8988T (cell line): ENCODE results near the gene ITPKB.
"Not testable (repeated sequence)": the region's sequence is repeated elsewhere in the genome, so short reads cannot be mapped to it uniquely, and the experiment has no call there.

ENCODE experiments used
- DNase-seq: peaks from one replicate; pipeline ENCODE4 v3.0.0; 2011

ITPKB gene

DNA sequence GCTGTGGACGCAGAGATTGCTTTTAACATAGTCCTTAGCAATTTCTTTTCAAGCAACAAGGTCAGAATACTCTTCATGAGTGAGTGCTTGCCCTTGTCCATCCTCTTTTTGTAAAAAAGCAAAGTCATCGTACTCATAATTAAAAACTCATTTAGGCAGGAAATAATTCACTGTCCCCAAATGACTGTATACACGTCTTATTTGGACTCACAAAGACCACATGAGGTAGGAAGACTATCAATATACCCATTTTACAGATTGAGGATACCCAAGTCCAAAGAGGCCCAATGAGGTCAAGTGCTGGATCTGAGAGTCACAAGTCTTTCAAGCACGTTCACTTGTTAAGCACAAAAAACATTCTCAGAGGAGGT is 13.2 kb downstream of the ITPKB start:
- DNase-seq = no peak

DNA sequence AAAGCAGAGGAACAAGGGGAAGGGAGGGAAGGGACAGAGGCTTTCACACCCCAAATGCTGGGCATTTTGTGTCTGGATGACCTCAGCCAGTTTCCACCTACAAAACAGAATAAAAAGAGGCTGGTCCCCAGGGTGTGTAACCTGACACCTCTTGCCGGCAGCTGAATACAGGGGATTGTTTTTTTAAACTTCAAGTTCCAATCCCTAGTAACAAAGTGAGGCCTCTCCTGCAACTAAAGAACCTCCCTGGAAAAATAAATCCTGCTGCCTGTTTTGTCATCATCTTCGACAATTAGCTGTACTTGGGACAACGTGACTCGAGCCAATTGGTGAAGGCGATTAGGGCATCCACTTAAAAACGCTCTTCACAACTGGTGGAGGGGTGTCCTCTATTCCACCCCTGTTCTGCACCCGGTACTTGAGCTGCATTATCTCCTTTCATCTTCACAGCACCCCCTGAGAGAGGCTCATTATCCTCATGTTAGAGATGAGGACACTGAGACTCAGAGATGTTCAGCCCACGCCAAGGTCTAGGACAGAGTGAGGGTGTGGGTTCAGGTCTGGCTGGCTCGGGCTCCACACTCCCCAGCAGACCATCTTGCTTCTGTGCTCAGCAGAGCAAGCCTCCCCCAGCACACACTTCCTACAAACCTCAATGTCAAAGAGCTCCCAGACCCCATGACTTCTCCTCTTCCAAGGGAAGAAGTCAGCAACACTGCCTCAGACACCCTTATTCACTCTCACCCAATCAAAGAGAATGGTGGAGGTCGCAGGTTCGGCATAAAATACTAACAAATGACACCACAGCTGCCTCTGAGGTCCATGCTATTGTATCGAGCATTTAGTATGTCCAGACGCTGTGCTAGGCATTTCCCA is 15.2 kb downstream of the ITPKB start:
- no peak for DNase-seq

DNA sequence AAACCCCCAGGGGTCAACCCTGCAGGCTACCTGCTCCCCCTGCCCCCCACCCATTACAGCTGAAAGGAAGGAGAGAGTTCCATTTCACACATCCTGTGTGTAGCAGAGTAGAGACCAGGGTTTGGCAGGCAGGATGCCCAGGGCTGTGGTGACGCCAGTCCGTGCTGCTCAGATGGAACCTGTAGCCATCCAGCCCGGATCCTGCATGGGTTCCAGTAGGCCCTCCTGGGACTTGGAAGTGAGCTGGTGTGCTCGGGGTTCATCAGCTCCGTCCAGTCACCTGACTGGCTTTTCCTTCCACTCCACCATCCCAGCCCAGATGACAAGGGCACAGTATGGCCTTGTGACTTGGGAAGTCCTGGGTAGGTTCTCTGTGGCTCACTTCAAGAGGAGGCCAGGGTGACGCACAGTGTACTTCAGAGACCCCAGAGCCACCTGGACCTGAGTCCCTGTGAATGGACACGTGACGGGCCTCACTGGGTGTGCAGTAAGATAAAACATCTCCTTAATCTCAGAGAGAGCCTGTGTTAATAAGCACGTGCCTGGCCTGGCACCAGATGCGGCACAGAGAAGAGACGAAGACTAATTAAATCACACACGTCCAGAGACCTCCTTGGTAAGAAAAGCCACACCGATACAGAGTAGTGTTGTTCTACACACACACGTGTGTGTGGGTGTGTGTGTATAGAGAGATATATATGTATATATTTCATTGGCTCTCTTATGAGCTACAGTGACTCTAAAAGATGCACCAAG is 16.0 kb downstream of the ITPKB start:
- no peak for DNase-seq

DNA sequence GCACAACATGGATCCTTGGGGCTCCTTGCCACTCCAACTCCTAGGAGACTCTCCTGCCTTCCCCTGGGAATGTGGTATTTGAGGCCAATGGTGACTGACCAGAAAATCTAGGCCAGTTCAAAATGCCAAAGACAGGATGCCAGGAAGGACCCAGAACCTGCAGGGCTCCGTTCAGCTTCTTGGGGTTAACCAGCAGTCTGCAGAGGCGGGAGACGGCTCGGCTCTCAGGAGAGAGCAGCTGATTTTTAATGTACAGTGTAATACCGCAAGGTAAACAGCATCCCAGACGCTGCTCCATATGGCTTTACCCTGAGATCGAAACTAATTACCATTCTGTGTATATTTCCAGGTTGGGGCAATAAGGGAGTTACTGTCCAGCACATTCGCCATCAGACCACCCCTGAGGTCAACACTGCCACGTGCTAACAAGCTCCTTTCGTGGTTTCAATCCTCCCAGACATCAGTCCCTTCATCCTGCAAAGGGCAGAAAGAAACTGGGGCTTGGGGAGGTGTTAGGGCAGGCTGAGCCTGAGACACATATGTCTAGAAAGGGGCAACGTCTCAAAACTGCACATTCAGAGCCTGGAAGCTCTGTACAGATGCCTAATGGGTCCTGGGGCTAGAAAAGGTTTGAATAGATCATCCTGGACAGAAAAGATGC is 16.7 kb downstream of the ITPKB start:
- DNase-seq = no peak

DNA sequence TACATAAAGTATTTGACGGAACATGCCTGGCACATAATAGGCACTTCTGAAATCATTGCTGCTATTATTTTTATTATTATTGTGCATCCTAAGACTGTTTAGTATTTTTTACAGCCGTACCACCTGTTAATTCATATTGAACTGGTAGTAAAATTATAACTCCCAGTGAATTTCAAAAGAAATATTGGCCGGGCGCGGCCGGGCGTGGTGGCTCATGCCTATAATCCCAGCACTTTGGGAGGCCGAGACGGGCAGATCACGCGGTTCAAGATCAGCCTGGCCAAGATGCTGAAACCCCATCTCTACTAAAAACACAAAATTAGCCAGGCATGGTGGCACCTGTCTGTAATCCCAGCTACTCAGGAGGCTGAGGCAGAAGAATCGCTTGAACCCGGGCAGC is 18.5 kb downstream of the ITPKB start:
- DNase-seq = not testable (repeated sequence)

DNA sequence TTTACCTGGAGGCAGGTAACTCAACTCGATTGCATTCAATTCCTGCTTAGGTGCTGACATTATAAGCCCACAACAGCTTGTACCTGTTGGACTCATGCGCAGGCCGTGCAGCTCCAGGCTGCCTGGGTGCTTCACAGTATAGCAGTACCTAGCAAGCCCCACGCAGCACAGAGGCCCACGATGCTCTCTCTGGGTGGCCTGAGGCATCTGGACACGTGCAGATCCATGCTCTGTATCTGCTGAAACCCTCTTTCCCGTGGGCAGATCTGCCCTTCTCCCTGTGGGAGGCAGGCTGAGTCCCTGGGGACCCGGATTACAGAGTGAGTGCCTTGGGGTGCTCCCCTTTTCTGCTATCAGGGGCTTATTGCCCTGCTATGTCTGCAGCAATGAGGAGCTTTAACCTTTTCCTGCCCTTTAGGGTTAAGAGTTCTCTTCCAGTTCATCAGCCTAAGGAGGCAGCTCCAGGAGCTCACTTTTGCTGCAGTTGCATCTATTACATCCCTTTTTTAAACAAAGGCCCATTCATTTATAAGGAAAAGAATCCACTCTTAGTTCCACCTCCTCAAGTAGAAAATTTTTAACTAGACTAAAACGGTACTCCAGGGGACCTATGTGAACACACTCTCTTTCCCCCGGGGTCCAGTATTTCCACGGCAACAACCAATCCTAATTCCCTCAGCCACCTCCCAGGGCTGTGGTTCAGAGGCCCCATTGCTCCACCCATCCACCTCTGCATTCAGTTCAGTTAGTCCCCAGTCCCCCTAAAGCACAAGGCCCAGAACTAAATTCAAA is 19.3 kb downstream of the ITPKB start:
- DNase-seq = no peak

DNA sequence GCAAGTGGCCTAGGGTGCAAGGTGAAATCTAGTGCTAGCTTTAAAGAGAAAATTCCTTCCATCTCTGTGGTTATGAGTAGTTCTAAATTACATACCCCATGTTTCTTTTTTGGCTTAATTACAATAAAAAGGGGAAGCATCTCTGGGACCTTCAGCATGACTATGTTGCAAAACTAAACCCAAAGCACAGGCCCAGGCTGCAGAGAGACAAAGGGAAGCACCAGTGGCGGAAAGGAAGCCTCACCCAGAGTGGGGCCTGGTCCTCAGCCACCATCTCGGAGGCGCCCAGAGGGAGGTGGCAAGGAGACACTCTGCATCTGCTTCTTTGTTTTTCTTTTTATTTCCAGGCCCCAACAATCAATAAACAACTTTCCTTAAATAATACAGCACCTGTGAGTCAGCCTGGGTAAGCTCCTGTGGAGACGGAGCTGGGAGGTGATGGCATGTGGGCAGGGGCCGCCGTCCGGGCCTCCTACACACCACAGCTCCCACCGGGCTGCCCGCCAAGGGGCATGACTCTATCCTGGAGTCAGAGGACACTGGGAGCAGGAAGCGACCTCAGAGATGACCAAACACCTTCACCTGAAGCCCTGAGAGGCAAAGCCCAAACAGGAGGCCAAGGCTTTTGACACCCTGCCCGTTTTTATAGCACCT is 21.7 kb downstream of the ITPKB start:
- DNase-seq = no peak

DNA sequence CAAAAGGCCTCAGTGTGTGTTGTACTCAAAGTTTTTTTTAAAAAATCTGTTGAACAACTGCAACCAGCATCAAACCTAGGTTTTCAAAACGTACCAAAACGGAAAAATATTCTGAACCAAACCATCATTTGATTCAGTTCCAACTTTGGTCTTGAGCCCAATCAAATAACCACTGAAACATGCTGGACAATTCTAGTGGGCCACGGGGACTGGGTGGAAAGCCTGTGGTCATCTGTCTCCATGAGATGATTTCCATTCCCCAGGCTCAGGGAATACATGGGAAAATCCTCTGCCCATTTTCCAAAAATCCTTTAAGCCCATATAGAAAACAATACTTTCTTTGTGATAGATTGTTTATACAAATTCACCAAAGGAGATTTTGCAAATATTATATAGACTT is 22.5 kb downstream of the ITPKB start:
- DNase-seq = no peak

DNA sequence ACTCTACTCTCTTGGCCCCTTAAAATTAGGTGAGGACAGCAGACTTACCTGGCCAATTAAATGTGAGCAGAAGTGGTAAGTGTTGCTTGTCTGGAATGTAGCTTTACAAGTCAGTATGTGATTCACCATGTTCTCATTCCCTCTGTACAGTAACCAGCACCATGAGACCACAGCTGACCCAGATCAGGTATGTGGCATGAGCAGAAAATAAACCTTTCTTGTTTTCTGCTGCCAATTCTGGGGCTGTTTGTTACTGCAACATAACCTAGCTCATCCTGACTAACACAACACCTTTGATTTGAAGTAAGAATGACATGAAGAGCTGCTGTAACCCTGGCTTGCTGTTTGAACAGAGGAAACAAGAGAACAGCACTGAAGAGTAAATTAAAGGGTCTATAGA is 24.9 kb downstream of the ITPKB start:
- DNase-seq = no peak

DNA sequence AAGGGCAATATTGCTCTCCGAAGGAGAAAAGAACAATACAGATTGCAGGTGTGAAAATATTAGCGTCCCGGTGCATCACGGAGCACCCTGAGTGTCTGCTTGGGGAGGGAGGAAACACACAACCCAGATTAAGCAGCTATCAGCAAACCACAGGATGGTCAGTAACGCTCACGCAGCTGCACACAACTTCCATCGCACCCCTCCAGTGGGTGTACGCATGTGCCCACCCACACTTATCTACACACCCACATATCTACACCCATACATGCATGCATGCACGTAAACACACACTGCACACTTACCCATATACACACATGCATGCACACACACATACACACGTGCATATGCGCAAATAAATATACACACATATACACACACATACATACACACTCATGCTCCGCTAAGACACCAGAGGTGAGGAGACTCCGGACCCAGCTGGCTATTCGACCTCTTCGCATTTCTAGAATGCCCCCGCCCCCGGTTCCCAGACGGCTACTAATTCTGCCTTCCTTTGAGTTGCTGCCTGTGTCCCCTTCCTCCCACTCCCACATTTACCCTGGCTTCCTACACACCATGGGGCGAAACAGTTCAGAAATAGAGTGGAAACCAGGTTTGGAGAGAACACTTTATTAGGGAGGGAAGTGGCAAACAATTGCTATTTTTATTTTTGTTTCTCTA is 26.2 kb downstream of the ITPKB start:
- no peak for DNase-seq

DNA sequence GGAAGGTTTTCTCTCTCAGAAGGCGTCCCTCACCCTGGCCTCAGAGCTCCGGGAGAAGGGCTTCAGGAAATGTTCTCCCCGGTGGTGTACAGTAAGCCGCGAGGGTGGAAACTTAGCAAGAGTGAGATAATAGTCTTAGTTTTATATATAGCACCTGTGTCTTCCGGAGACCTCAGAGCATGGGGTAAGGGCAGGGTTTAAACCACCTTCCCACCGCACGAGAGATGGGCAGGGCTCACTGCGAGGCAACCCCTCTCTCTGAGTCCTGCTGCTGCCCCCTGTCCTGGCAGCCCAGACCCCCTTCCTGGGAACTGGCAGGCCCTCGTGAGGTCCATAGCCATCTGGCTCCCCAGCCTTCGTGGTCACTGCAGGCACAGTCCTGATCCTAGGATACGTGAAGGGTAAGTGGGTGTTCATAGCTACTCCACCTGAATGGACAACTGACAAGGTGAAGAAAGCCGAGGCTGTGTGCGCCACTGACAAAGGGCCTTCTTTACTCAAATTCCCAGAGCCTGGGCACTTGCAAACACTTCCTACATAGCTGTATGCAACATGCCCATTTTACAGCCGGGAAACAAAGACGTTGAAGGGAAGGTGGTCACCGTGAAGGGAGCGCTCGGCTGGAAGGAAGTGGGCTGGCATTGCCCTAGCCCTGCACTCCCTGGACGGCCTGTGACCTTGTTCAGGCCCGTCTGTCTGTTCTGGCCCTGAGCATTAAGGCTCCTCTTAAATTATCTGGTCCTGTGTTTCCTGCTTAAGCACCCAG is 26.9 kb downstream of the ITPKB start:
- DNase-seq = no peak

DNA sequence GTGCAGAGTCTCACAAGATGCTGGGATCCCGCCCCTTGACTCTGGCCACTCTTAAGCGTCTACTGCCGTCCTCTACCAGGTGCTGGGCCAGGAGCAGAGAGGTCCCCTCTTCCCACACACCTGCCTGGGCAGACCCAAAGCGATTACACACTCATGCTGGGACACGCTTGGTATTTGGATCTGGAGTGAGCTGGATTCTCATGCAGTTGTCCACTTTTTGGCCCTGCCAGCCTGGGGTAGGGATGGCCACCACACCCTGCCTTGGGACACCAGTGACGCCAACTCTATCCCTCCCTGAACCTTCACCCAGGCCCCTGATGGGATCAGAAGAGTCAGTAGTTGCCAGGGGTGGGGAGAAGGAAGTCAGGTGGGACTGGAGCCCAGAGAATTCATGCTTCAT is 28.6 kb downstream of the ITPKB start:
- no peak for DNase-seq

DNA sequence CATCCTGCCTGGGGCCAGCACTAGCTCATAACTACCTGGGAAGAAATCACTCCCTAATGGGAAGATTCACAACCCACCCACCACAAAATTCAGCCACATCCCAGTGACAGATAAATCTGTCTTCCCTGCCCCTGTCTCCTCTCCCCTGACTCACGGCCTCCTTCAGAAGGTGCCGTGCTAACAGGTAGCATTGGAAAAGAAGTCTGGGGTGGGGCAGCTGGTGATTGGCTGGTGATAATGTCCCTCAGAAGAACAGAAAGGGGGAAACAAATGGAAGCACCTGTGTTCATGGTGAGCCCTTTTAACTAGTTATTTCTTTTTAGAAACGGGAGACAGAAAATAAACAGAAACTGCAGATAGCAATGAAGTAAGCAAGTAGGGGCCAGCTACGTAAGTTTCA is 29.1 kb downstream of the ITPKB start:
- DNase-seq = no peak

DNA sequence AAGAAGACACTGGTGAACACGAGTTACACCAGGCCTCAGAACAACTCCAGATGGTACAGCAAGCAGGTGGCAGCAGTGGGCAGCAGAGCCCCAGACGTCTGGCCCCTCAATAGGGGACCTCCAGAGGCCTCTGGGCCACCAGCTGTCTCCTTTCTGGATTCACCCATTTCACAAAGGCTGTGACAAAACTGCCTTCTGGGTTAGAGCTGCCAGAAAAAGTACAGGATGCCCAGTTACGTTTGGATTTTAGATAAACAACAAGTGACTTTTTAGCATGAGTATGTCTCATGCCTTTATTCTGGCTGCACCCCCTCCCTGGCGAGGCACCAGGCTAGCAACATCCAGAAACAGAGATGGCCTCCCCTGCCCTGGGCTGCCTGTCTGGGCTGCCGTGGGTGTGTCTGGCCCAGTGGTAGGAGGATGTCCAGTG is 30.1 kb downstream of the ITPKB start:
- no peak for DNase-seq

DNA sequence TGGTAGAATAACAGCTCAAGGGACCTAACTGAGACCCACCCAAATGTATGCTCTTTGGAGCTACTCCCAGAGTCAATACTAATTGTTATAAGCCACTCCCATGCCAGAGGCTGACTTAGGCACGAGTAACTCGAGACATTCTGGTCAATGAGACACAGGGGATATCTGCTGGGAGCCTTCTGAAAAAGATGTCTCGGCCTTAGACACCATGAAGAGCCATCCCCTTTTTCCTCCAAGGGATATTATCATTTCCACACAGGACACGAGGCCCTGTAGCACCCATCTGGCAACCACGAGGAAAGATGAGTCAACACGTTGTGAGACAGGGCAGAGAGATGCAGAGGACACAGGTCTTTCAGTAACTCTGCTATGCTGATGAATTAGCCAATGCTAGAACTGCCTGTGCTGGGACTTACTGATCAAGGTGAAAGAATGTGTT is 30.7 kb downstream of the ITPKB start:
- DNase-seq = no peak

DNA sequence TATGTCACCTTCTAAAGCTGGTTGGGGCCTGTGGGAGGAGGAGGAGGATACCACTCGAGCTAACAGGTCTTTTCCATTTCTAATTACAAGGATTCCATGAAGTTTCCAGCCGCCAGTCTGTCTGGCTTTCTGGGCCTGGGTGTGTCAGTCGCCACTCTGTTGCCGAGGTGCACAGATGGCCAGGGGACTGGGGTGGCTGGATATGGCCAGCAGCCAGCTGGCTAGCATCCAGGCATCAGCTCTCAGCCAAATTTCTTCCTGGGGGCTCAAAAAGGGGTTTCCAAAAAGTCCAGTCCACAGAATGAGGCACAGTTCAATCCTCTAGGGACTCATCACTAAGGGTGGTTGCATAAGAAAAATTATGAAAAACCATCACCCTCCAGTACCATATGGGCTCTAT is 32.4 kb downstream of the ITPKB start:
- DNase-seq = no peak

DNA sequence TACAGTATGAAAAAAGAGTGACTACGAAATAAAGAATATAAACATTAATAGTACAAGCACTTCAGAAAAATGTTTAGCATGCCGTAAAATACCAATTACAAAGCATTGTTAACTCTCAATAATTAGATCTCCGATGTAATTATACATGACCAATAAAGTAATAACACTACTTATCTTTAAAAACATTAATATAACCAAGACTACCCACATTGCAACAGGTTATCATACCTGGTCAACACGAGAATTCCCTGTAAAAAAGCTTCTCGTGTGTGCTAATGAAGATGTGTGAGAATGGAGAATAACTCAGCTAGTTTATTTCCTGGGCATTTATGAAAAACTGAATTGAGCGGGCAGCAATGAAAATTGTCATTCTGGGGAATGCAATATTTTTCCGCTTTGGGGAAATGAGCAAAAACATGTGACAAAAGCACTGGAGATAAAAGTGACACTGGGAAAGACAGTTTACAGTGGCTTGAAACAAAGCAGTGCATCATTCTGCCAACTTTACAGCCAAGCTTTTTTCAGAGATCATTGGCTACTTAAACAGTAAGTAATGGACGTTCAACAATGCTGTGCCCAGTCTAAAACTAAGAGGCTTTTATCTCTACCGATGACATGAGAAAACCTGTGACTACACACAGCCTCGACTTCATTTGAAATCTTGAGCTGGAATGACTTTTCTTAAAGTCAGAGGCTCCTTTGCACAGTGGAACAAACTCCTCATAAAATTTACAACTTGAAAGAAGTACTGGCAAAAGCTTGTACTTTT is 34.7 kb downstream of the ITPKB start:
- no peak for DNase-seq

DNA sequence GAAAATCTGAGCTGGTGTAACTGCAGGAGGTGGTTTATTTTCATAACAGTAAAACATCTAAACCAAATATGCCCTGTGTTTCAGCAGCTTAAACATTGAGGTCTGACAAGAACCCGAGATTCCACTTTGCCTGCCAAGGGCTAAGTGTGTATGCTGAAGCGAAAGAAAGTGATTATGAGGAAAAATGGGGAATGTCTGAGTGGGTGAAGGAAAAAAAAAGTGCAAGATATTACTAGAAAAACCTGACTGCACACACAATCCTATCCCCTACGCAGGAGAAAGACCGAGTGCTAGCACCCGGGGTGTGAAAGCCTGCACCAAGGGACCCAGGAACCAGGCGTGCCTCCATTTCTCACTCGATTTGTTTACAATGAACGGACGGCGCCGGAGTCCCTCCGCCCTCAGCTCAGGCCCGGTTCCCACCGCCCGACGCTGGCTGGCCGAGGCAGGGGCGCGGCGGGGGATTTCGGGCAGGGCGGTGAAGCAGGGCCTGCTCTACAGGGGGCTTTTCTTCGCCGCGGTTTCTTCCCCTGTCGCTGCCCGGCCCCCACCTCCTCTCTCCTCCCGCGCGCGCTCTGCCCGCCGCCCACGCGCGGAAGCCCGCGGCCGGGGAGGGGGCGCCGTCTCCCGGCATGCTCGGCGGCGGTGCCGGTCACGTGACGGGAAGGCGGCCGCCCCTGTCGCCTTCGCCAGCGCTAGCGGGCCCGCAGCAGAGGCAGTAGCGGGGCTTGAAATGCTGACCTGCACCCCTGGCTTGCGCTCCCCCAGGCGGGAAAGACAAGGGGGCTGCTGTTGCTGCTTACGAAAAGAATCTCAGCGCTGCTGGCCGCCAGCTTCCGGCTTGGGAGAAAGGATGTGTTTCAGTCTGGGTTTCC is 35.9 kb downstream of the ITPKB start:
- peak; percentile 61 for DNase-seq

DNA sequence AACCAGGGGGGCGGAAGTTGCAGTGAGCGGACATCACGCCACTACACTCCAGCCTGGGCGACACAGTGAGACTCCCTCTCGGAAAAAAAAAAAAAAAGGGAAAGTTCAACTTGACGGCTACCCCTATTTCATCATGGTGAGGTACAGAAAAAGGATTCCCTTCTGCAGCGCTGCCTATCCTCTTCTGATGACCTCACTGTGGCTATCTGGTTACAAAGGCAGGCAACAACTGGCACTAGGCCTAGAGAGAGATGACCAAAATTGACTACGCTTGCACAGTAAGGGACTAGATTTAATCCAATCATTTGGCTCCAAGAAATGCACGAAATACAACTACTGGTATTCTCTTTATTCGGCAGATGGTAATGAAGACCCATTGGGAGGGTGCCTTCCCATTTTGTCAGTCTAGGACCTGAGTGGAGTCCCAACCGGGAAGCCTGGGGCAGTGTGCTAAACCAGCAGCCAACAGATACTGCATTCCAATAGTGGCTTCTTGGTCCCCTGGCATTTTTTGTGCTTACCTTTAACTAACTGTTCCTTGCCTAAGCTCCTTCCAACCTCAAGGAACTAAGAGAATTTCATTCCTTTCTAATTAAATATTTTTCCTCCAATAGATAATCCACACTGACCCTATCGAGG is 36.6 kb downstream of the ITPKB start:
- DNase-seq = no peak
